ENCODE data around the gene BUB1.

BUB1 gene

DNA sequence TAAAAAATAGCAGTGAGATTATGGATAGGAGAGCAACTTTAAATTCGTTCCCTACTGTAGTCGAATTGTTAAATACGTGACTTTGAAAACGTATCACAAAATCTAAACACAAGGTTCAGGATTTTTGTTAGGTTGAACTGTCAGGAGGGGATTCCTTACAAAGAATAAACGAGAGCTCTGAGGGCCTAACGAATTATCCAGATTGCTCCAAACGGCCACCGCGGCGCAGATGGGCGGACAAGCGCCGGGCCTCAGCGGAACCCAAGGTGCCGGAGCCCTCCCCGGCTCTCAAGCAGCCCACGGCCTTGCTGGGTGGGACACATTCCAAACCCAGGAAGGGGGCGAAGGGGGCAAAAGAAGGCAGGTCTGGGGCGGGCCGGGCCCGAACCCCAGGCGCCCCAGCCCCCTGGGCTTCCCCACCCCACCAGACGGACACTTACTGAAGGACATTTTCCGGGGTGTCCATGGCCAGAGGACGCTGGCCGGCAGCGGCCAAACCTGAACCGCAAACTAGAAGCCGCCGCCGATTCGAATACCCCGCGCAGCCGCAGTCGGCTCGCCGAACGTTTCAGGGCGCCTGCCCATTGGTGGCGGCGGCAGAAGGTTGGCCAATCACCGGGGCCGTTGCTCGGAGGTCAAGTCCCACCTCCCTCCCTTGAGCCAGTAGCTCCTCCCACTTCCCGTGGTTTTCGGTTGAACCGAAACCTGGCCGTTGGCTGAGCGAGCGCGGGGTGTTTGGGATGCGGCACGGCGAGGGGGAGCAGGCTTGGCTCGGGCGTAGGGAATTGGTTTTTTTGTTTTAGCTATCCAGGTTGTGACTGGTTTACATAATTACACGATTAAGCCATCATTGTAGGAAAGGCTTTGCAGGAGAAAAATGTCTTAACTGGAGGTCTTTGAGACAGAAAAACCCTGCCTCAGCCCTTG is at the start of gene BUB1:
Gene BUB1 (minus strand): TSS at position 534 of the 927 bp plus-strand sequence. CDS start 68 bp downstream, at position 466.
- DNase-seq (ENCODE audit: low read depth), result peak; percentile 97
- H3K4me3 ChIP-seq (replicated peaks; ENCODE audit: low read depth, low read length), result peak within 1 kb of the TSS; percentile 92
- TF ChIP-seq, protein P1, sequence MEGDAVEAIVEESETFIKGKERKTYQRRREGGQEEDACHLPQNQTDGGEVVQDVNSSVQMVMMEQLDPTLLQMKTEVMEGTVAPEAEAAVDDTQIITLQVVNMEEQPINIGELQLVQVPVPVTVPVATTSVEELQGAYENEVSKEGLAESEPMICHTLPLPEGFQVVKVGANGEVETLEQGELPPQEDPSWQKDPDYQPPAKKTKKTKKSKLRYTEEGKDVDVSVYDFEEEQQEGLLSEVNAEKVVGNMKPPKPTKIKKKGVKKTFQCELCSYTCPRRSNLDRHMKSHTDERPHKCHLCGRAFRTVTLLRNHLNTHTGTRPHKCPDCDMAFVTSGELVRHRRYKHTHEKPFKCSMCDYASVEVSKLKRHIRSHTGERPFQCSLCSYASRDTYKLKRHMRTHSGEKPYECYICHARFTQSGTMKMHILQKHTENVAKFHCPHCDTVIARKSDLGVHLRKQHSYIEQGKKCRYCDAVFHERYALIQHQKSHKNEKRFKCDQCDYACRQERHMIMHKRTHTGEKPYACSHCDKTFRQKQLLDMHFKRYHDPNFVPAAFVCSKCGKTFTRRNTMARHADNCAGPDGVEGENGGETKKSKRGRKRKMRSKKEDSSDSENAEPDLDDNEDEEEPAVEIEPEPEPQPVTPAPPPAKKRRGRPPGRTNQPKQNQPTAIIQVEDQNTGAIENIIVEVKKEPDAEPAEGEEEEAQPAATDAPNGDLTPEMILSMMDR (IDR thresholded peaks at IDR 0.05; ENCODE audit: low read length, missing control alignments), result no peak

DNA sequence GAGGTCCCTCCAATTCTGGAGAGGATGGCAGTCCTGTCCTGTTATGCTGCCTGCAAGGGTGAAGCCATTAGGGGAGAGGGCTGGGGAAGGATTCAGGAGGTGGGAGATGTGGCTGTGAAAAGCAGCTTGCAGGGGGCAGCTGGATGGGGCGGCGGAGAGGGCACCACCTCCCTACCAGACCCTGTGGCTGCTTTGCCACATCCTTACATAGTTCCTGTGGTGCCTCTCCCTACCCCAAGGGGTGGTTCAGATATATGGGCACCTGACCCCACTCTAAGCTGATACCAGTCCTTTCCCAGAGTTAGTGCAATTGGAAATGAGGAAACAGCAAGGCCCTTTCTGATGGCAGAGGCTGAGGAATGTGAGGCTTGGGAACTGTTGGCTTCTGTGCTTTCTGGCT is 48.4 kb upstream of the BUB1 start:
- H3K4me3 ChIP-seq (replicated peaks; ENCODE audit: low read depth, low read length), result no peak overlapping the region
- DNase-seq (ENCODE audit: low read depth), result no peak
- TF ChIP-seq, protein P1 (IDR thresholded peaks at IDR 0.05; ENCODE audit: low read length, missing control alignments), result no peak

GRCh38 chr2:110725859-110726258 is 48.0 kb upstream of the BUB1 start:
- no peak for DNase-seq (ENCODE audit: low read depth)
- TF ChIP-seq, protein P1 (IDR thresholded peaks at IDR 0.05; ENCODE audit: low read length, missing control alignments), result no peak
- no peak overlapping the region for H3K4me3 ChIP-seq (replicated peaks; ENCODE audit: low read depth, low read length)

DNA sequence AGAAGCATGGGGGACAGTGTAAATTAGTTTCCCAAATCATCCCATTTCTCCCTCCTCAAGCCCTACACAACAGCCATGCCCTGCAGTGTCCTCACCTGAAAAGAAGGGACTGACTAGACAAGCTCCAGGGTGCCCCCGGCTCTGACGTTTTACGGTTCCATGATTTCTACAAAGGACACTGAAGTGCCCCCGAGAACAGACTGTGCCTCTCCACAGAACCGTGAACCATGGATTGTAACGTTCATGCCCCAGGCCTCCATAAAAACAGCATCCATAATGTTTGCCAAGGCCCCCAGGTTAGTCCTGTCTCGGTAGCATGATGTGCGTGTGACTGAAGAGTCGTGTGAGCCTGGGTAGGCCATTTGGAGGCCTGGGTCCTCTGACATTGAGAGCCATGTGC is 47.5 kb upstream of the BUB1 start:
- H3K4me3 ChIP-seq (replicated peaks; ENCODE audit: low read depth, low read length), result no peak overlapping the region

GRCh38 chr2:110724820-110725219 is 47.0 kb upstream of the BUB1 start:
- TF ChIP-seq, protein P1 (IDR thresholded peaks at IDR 0.05; ENCODE audit: low read length, missing control alignments), result no peak
- DNase-seq (ENCODE audit: low read depth), result no peak
- H3K4me3 ChIP-seq (replicated peaks; ENCODE audit: low read depth, low read length), result no peak overlapping the region

More for the DNA sequence above, 47.5 kb upstream of the BUB1 start:
- TF ChIP-seq, protein P1 (IDR thresholded peaks at IDR 0.05; ENCODE audit: low read length, missing control alignments), result no peak
- no peak for DNase-seq (ENCODE audit: low read depth)

GRCh38 chr2:110720547-110720946 is 42.7 kb upstream of the BUB1 start:
- TF ChIP-seq, protein P1 (IDR thresholded peaks at IDR 0.05; ENCODE audit: low read length, missing control alignments), result no peak
- H3K4me3 ChIP-seq (replicated peaks; ENCODE audit: low read depth, low read length), result no peak overlapping the region

More at GRCh38 chr2:110720547-110720946, 42.7 kb upstream of the BUB1 start:
- DNase-seq (ENCODE audit: low read depth), result no peak

Data from fibroblast of pulmonary artery (primary cell).